Fibroblast of skin of left quadriceps (primary cell): Measurements from ENCODE around the gene SDF4.

Source experiments
- DNase-seq, 2 experiments: peaks; one replicate each; pipeline ENCODE4 v3.0.0-alpha.2; 2013; ENCODE audit warnings: low read depth in 2 of 2

SDF4 gene

DNA sequence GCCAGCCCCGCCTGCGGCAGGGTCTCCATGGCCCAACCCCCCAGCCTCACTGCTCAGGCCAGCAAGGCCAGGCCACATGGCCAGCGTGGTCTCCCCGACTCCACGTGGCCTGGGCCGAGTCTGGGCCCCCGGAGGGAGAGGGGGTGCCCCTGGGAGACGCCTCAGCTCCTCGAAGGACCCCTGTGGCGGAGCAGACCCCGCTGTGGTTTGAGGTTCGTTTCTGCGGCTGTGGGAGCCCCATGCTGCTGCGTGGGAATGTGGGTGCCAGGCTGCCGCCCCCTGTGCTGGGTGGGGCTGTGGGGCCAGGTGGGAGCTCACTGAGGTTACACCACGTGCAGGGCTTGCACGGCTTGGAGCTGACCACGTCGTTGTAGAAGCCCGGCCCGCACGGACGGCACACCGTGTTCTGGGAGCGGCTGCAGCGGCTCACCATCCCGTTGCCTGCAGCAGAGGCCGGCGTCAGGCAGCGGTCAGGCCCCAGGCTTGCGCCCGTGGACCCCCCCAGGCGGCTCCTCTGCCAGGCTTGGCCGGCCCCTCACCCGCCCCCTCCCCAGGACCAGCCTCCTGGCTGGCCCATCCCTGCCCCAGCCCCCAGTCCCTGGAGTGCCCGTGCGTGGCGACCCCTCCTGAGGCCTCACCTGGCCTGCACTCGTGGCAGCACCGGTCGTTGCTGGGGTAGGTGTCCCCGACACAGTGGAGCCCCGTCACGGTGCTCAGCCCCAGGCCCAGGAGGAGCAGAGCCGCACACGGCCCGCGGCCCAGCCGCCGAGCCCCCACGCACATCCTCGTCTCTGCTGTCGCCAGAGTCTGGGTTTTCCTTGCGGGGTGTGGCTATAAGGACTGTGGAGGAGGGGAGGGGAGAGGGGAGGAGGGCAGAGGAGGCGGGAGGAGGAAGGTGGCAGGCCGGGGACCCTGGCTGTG, 18.2 kb downstream of the SDF4 start, which contains the start of gene TNFRSF4:
TSS of gene TNFRSF4 (minus strand) at position 809 of the 921 bp plus-strand sequence. CDS start at position 783, 26 bp downstream.
- no peak for DNase-seq

DNA sequence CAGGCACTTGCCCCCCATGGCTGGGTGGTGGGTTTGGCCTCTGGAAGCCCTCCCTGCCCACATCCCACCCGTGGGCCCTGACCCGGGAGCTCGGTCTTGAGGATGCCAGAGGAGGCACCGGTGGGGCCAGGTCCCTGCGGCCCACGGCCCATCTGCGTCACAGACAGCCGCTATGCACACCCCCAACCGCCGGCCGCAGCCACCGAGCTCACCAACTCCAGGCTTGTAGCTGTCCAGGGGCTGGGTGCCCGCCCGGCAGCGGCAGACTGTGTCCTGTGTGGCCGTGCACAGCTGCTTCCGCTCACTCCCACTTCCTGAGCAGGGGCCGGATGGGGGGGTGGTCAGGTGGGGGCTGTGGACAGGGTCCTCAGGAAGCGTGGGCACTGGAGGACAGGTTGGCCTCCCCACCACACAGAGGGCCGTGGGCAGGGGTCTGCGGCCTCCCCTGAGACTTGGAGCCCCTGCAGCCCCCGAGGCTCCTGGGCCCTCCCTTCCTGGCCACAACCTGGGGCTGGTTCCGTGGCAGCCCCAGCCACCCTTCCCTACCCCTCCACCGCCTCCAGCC, 18.9 kb downstream of the SDF4 start:
- no peak for DNase-seq

DNA sequence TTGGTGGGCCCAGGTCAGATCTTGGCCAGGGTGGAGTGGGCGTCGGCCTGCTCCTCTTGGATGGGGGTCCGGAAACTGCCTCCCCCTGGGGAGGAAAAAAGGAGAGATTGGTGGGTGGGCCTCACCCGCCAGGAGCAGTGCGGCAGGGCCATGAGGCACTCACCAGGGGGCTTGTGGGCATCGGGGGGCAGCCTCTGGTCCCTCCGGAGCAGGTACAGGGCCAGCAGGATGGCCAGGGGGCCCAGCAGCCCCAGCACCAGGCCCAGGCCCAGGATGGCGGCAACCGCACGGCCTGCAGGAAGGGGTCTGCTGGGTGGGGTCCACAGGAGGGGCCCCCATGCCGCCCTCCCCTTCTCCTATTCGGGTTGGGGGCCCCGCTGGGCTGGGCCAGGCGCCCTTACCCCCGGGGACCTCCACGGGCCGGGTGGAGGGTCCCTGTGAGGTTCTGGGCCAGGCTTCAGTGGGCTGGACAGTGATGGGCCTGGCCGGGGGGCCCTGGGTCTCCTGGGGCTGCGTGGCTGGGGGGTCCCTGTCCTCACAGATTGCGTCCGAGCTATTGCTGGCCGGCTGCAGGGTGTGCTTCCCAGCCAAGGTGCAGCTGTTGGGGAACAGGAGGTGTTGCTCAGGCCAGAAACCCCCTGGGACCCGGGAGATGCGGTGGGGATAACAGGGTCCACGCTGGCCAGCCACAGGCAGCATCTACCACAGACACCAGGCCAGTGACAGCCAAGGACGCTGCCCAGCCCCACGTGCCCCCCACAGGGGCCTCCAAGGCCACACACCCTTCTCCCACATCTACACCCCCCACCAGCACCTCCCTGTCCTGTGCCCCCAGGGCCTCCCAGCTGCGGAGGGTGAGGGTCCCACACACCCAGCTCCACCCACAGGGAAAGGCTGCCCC, 20.0 kb downstream of the SDF4 start:
- no peak for DNase-seq

DNA sequence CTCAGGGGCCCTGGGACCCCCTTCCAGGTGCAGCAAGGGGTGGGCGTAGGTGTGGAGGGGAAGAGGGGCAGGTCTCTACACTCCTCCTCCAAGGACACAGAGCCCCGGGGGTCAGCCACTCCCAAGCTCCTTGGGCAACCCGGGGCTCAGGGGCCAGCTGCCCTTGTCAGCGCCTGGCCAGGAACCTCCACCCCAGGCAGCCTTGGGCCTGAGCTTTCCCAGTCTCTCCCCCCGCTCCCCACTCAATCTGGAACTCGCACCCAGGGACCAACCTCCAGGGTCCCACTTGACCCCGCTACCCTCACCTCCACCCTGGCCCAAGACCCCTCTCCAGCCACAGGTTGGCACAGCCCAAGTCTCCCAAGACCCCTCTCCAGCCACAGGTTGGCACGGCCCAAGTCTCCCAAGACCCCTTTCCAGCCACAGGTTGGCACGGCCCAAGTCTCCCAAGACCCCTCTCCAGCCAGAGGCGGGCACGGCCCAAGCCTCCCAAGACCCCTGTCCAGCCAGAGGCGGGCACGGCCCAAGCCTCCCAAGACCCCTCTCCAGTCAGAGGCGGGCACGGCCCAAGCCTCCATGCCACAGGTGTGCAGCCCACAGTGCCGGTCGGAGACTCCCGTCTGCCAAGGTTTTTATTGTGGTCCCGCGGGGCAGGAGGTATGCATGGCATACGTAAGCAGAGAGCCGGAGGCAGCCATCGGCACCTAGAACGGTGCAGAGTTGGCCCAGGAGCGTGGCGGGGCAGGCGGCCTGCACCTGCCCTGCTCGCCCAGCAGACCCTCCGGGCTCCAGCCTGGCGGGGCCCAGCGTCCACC, 20.9 kb downstream of the SDF4 start:
- DNase-seq = no peak

DNA sequence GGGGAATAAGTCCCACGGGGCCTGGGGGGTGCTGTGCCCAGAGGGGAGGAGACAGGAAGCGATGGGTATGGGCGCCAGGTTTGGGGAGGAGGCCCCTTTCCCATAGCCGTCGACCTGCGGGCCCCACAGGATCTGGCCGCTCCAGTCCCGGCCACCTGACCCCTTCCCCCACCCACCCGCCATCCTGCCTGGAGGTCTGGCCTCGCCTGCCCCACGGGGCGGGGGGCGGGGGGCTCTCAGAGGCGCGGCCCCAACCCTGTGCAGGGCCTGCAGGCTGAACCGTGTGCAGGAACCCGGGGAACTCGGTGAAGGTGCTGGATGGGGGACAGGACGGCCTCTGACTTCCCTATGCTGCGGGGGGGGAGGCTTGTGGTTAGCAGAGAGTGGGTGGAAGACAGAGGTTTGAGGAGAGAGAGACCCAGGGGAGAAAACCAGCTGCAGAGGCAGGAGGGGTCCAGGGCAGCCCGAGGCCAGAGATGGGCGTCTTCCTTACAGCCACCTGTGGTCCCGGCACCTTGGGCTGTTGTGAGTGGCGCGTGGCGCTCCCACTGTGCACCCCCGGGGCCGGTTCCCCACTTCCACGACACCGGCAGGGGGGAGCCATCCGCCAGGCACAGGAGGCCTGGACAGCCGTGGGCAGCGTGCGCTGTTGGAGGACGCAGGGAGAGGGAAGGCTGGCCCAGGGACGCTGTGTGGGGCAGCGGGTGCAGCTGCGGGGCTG, 22.9 kb downstream of the SDF4 start:
- peak in 1 of 2 experiments; percentile 2 for DNase-seq

DNA sequence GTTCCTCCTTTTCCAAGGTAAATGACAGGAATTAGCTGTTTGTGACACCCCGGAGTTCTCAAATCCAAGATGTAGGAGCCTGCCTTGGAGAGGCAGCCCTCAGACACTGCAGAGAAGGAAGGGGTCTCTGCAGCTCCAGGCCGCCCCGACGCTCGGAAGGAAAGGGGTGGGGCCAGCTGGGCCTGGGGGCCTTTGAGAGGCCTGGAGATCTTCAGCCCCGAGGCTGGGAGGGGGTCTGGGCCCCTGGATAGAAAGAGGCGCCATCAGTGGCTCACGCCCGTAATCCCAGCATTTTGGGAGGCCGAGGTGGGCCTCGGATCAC, 24.3 kb downstream of the SDF4 start:
- no peak for DNase-seq

DNA sequence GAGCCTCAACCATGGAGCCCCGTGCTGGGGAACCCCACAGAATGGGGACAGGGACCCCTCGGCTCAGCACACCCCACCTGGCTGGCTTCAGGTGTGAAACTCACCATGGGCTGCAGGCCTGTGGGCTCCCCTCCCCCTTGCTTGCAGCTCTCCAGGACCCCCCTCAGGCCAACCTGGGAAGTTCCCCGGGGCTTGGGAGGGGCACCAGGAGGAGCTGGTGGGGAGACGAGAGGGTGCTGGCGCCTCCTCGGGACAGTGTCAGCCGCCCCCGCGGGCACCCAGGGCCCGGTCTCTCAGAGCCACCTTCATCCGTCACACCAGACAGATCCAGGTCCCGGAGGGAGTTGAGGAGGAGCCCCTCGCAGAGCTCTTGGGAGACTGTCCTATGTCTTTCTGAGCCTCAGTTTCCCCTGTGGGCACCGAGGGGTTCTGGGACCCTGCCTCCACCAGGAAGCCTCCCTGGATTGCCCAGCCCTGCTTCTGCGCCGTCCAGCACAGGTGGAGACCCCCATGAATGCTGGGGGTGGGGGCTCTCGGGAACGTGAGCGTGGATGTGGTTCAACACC, 24.8 kb downstream of the SDF4 start:
- DNase-seq = no peak

DNA sequence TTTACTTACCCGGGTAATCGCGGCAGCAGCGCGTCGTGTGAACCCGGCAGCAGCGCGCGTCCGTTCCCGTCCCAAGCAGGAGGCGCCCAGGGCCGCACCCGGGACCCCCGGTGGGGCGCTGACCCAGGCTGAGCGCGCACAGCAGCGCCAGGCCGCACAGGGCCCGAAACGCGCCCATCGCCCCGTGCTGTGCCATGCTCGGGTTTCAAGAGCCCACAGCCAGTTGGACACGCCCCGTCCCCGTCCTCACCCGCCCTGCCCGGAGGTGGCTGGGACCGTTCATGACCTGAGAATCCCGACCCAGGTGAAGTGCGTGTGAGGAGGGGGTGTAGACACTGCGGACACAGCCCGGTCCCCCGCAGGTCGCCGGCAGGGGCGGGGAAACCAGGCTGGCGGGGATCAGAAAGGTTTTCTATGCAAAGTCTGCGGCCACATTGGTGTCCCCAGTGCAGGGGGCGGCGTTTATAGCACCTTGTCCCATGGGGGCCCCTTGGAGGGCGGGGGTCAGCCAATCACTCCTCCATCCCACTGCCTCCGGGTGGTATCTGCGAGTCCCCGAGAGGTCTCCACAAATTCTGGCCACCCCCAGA, 25.3 kb downstream of the SDF4 start, which contains the start of gene TNFRSF18:
TSS of gene TNFRSF18 (minus strand) at position 217 of the 590 bp plus-strand sequence. CDS start at position 196, 21 bp downstream.
- no peak for DNase-seq

DNA sequence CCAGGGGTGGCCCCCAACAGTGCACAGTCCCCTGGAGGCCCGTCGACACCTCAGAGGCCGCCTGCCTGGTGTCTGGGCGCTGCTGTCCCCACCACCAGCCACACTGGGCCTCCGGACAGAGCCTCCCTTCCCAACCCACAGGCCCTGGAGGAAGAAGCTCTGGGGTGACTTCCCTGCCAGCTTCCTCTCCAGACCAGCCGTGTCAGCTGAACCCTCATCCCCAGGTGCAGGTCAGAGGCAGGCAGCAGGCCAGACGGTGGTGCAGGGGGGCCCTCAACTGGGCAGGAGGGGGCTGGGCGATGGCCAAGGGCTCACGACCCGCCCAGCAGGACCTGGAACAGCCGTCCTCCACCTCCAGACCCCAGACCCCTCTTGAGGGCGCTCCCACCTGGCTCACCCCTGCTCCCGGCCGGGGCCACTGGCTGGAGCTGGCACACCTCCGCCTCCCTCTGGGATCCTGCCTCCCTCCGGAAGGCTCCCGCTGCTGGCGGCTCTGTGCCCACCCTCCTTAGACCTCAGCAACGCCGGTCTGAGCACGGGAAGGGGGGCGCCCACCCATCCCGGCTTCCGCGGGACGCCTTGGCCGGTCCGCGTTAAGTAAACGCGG, 25.9 kb downstream of the SDF4 start:
- DNase-seq = no peak

DNA sequence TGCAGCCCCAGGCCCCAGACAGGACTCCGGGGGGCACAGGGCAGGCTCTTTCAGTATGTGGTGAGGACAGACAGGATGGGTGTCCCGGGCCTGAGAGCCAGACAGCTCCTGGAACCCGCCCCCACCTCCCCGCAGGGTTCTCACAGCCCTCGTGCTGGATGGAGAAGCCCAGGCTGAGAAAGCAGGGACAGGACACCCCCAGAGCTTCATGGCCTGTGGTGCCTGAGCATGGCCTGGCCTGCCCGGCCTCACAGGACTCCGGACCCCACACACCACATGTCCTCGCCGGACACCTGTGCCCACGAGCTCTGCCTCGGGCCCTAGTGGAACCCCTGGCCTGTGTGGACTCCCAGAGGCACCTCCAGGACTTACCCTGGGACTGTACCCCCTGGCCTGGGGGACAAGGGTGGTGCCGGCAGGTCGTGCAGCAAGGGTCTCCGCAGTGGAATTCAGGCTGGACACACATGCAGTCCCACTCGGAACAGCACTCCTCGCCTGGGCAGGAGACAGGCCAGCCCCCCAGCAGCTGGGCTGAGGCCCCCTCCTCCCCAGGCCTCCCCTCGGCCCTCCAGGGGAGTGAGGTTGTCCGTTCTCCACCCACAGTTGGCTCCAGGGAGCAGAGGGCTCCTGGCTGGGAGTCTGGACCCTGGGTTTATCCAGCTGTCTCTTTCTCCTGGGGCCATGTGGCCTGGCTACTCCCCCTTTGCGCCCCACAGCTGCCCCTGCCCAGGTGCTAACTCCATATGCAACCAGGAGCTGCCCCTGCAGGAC, 26.6 kb downstream of the SDF4 start:
- no peak for DNase-seq

DNA sequence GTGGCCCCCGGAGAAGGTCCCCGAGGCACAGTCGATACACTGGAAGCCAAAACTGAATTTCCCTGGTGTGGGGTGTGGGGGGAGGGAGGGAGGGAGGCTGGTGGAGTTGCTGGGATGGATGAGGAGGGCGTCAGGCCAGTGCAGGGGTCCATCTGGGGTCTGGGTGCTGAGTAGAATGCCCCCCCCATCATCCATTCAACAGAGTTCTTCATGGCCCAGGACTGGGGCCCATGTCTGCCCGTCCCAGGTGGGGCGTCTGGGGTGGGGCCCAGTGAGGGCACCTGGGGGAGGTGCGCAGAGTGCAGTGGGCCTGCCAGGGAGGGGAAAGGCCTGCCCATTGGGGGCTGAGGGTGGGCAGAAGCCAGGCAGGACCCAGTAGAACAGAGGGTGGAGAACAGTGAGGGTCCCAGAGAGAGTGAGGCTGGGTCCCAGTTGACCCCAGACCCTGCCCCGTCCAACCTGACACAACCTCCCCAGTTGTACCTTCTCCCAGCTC, 27.3 kb downstream of the SDF4 start:
- DNase-seq = no peak

DNA sequence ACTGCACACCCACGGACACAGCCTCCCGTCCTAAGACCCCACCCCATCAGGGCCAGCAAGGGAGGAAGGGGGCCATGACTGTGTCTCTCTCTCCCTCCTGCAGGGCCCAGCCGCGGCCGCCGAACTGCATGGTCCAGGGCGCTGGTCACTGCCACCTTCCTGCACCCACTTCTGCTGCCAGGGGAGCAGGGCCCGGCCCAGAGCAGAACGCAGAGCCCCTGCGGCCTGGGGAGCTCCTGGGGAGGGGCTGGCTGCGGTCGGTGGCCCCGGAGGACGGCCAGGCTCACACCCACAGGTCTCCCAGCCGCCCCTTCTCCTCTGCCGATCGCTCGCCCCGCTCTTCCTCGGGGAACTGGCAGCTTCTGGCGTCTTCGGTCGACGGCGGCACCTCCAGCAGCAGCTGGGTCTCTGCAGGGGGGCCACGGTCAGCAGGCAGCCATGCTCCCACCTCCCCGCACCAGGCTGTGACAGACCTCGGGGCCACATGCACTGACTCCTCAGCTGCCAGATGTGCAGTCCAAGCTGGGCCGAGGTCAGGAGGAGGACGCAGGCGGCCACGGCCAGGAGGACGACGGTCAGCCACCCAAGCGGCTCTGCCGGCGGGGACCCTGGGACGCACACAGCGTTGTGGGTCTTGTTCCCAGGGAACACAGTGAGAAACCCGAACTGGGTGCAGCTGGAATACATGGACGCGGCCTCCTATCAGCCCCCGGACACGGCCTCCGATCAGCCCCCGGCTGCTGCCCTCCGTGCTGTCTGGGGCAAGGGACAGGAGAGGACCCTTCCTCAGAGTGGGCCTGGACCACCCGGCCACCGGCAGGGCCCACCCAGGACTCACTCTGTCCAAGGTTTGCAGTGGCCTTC, 28.0 kb downstream of the SDF4 start:
- DNase-seq = no peak

DNA sequence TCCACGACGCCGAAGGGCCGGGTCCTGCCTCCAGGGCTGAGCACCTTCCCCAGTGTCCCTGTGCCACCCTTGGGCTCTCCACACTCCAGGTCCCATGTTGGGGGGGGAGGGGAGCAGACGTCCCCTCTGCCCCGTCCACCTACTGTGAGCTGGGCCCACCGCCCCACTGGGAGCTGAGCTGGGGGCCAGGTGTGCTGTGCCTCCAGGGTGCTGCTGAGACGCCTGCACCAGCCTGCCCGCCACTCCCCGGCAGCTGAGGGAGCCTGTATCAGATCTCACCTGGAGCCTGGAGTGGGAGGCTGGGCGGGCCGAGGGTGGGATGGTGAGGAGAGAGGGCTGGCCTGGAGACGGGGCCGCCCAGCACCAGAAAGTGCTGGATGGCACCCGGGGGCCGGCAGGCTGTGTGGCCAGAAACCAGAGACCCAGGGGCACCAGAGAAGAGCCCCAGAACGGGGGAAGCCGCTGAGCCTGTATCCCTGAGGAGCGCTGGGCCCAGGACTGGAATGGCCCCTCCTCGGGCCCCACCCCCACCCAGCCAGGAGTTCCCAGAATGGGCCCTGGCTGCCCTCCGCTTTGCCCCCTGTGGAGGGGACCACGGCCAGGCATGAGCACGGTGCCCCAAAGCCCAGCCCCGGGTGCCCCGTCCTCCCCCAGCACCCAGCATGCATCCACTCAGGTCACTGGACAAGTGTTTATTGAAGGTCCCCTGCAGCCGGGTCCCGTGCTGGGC, 28.8 kb downstream of the SDF4 start:
- no peak for DNase-seq

DNA sequence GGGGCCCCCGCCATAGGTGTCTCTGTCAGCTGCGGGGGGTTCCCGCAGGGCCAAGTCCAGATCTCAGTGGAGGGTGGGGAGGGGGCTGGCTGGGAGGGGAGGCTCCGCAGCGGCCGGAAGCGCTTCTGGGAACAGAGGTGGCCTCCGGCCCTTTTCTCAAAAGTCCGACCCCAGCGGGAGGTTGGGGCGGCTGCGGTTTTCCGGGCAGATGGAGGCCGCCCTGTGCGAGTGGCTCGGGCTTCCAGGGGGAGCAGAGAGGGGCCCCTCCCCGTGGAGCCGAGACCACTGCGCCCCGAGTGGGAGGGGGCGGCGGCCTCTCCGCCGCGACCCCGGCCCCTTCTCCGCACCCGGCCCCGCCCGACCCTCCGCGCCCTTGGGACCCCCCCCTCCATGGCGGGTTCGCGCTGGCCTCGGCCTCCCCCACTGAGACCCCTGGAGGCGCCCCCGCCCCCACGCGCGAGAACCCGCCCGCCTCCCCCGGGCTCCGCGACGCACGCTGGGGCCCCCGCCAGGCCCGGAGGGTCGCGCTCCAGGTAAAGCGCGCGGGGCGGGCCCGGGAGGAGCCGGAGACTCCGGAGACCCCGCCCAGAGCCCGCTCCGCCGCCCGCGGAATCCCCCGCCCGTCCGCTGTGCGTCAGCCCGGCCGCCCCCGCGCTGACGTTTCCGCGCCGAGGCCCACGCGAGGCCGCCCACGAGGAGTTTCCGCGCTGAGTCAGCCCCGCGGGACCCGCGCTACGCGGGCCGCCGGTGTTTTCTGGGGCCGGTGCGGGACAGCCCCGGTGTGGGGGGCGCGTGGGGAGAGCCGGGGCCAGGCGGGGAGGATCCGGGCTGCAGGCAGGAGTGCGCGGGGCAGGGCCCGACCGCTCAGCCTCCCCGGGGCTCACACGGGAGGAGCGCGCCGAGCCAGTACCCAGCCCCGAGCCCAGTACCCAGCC, 30.7 kb downstream of the SDF4 start:
- peak in 1 of 2 experiments; percentile 5 for DNase-seq

DNA sequence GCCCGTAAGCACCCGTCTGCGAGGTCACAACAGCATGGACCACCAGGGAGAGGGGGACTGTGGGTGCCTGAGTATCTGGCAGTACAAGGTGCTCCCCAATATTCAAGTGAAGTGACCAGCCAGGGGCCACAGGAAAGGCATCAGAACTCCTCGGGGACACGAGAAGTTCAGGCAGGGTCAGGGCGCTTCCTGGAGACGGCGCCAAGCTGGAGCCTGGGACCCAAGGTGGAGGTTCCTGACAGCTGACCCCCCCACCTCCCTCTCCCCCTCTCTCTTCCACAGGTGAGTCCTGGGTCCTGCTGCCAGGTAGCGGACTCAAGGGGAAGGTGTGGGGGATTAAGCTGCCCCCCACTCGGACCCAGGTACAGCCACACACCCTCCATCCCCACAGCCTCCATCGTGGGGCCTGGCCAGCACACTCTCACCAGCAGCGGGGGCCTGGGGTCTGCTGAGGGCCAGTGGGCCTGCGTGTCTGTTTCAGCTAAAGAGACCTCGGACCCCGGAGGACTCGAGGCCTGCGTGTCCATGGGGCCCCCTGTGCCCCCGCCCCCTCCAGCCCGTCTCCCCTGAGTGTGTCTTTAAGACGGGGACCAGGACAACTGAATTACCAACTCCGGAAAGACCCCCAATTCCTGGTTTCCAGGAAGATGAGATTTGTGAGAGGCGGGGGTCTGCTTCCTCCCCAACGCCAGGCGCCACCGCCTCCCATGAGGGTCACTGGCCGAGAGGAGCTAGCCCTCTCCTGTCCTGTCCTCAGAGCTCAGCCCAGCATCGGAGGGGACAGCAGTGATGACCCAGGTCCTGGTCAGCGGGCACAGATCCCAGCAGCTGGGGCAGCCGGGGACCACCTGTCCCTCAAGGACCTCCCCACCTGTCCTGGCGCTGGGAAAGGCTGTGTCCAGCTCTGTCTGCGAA, 31.6 kb downstream of the SDF4 start:
- no peak for DNase-seq
